ENCODE data around the gene BZW2. TPM values are rescaled to one million over a fixed set of nuclear protein-coding genes. Genes with fewer than 3 reads are reported as not detected.
A peak's percentile ranks its signal among the peaks of the same experiment; 100 is the strongest.
"Not testable (repeated sequence)": the region's sequence is repeated elsewhere in the genome, so short reads cannot be mapped to it uniquely, and the experiment has no call there.

BZW2 gene
- total RNA-seq, 1 donor from 2014 or later: 84.9 TPM

DNA sequence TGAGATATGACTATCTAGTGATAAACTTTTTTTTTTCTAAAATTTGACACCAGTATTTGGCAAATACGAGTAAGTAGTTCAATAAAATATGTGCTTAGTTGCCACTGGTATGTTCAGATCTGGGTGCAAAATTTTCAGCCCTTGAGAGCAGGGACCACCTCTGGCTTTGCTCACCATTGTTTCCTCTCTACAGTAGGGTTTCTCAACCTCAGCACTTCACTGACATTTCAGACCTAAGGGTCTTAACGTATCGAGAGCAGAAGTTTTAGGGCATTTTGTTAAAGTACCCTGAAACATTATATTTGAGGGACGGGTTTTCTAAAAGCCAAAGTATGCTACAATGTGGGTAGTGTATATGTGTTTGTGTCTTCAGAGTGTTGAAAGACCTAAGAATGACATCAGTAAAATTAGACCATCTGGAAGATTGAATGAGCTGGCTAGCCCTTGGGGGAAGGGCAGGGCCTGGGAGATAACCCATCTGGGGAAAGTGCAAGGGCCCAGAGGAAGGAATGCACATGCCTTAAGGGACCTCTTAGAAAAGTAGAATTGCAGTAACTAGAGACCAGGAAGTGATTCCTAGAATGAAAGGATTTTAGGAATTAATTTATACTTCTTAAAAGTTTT is 11.8 kb downstream of the BZW2 start:
- no peaks in the 10 kb centered on the region for H3K27me3 Mint-ChIP-seq (ENCODE audit: low read depth, unreplicated experiment)
- H3K4me1 ChIP-seq (ENCODE audit: insufficient read depth, low read length): peaks cover 15% of the 10 kb centered on the region
- no peaks in the 10 kb centered on the region for H3K9me3 Mint-ChIP-seq (ENCODE audit: unreplicated experiment)
- peaks cover 99% of the 10 kb centered on the region for H3K79me2 ChIP-seq (ENCODE audit: insufficient read depth, low read length)
- no peak overlapping the region for H2AFZ ChIP-seq (ENCODE audit: low read depth, low read length)
- peaks cover 2% of the 10 kb centered on the region for H3K36me3 Mint-ChIP-seq (ENCODE audit: low read depth, unreplicated experiment)
- H3K9me3 ChIP-seq (ENCODE audit: insufficient read depth, low read depth, low read length): no peaks in the 10 kb centered on the region
- TF ChIP-seq, protein P1, sequence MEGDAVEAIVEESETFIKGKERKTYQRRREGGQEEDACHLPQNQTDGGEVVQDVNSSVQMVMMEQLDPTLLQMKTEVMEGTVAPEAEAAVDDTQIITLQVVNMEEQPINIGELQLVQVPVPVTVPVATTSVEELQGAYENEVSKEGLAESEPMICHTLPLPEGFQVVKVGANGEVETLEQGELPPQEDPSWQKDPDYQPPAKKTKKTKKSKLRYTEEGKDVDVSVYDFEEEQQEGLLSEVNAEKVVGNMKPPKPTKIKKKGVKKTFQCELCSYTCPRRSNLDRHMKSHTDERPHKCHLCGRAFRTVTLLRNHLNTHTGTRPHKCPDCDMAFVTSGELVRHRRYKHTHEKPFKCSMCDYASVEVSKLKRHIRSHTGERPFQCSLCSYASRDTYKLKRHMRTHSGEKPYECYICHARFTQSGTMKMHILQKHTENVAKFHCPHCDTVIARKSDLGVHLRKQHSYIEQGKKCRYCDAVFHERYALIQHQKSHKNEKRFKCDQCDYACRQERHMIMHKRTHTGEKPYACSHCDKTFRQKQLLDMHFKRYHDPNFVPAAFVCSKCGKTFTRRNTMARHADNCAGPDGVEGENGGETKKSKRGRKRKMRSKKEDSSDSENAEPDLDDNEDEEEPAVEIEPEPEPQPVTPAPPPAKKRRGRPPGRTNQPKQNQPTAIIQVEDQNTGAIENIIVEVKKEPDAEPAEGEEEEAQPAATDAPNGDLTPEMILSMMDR (IDR thresholded peaks at IDR 0.05; ENCODE audit: insufficient read depth, low read depth, low read length): peak; percentile 14
- no peak for TF ChIP-seq EZH2 (IDR thresholded peaks at IDR 0.05; ENCODE audit: insufficient read depth, low read length)
- peaks cover 29% of the 10 kb centered on the region for H3K4me1 Mint-ChIP-seq (ENCODE audit: low read depth, unreplicated experiment)
- H3K4me2 ChIP-seq (ENCODE audit: low read length): peak overlapping the region; percentile 40
- H4K20me1 ChIP-seq (ENCODE audit: insufficient read depth, low read length): peaks cover 41% of the 10 kb centered on the region
- peak overlapping the region; percentile 74 for H3K4me3 Mint-ChIP-seq (ENCODE audit: unreplicated experiment)
- peak overlapping the region; percentile 93 for H3K27ac Mint-ChIP-seq (ENCODE audit: unreplicated experiment)
- no peak overlapping the region for H3K4me3 ChIP-seq (ENCODE audit: insufficient read depth, low read depth, low read length)
- H3K27ac ChIP-seq (ENCODE audit: low read depth, low read length): peak overlapping the region; percentile 39
- no peak overlapping the region for H3K9ac ChIP-seq (ENCODE audit: low read length)
- H3K36me3 ChIP-seq (ENCODE audit: insufficient read depth, low read length): no peaks in the 10 kb centered on the region
- FAIRE-seq: peak; percentile 47
- no peaks in the 10 kb centered on the region for H3K27me3 ChIP-seq (ENCODE audit: insufficient read depth, low read length)
- peak; percentile 76 for DNase-seq (ENCODE audit: low read depth)

DNA sequence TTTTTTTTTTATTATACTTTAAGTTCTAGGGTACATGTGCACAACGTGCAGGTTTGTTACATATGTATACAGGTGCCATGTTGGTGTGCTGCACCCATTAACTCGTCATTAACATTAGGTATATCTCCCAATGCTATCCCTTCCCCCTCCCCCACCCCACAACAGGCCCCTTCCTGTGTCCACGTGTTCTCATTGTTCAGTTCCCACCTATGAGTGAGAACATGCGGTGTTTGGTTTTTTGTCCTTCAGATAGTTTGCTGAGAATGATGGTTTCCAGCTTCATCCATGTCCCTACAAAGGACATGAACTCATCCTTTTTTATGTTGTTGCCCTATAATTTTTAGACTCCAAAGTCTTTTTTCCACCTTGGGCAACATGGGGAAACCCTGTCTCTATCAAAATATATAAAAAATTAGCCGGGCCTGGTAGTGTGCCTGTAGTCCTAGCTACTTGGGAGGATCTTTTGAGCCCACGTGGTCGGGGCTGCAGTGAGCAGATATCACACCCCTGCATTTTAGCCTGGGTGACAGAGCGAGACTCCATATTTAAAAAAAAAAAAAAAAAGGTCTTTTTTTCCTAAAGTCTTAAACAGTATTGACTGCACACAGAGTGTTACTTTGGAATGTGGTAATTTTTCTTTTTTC is 14.0 kb downstream of the BZW2 start:
- FAIRE-seq; H3K36me3 ChIP-seq (ENCODE audit: insufficient read depth, low read length); H2AFZ ChIP-seq (ENCODE audit: low read depth, low read length); H3K36me3 Mint-ChIP-seq (ENCODE audit: low read depth, unreplicated experiment); H3K27me3 Mint-ChIP-seq (ENCODE audit: low read depth, unreplicated experiment); H3K4me2 ChIP-seq (ENCODE audit: low read length); H3K9me3 ChIP-seq (ENCODE audit: insufficient read depth, low read depth, low read length); H3K9me3 Mint-ChIP-seq (ENCODE audit: unreplicated experiment); H3K4me3 ChIP-seq (ENCODE audit: insufficient read depth, low read depth, low read length); H3K4me3 Mint-ChIP-seq (ENCODE audit: unreplicated experiment); DNase-seq (ENCODE audit: low read depth); H3K9ac ChIP-seq (ENCODE audit: low read length); H3K27me3 ChIP-seq (ENCODE audit: insufficient read depth, low read length); H3K27ac ChIP-seq (ENCODE audit: low read depth, low read length); H3K27ac Mint-ChIP-seq (ENCODE audit: unreplicated experiment): not testable (repeated sequence)
- H3K4me1 Mint-ChIP-seq (ENCODE audit: low read depth, unreplicated experiment): peaks cover 29% of the 10 kb centered on the region
- H3K4me1 ChIP-seq (ENCODE audit: insufficient read depth, low read length): peaks cover 15% of the 10 kb centered on the region
- peaks cover 99% of the 10 kb centered on the region for H3K79me2 ChIP-seq (ENCODE audit: insufficient read depth, low read length)
- H4K20me1 ChIP-seq (ENCODE audit: insufficient read depth, low read length): peaks cover 32% of the 10 kb centered on the region

DNA sequence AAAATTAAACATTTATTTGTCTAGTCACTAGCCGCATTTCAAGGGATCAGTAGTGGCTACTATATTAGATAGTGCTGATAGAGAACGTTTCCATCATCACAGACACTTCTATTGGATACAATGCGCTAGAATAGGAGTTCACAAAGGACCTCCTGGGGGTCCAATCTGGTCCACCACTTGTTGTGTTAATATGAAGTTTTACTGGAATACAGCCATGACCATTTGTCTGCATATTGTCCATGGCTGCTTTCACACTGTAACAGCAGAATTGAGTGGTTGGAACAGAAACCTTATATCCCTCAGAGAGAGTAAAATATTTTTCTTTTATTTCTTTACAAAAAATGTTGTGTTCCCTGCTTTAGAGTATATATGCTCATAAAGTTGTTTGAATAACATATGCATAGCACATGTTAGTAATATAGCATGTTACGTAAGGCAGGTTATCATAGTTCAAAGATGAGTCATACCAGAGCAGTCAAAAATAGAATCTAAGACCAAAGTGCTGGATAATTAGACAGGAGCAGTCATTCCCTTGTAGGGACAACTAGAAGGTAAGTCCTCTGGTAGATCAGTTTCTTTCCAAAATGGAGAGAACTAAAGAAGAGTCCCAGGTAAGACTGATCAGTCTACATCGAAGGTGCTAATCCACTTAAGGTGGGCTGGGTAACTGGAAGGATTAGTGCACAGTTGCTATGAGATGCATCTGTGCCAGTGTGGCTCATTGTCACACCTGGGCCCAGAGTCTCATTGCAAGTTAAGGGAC is 14.9 kb downstream of the BZW2 start:
- TF ChIP-seq EZH2 (IDR thresholded peaks at IDR 0.05; ENCODE audit: insufficient read depth, low read length): no peak
- TF ChIP-seq, protein P1 (IDR thresholded peaks at IDR 0.05; ENCODE audit: insufficient read depth, low read depth, low read length): no peak
- H3K79me2 ChIP-seq (ENCODE audit: insufficient read depth, low read length): peaks cover 97% of the 10 kb centered on the region
- H3K36me3 Mint-ChIP-seq (ENCODE audit: low read depth, unreplicated experiment): peaks cover 1% of the 10 kb centered on the region
- peaks cover 15% of the 10 kb centered on the region for H3K4me1 ChIP-seq (ENCODE audit: insufficient read depth, low read length)
- peak overlapping the region; percentile 69 for H3K4me2 ChIP-seq (ENCODE audit: low read length)
- no peak overlapping the region for H3K4me3 ChIP-seq (ENCODE audit: insufficient read depth, low read depth, low read length)
- H3K27me3 ChIP-seq (ENCODE audit: insufficient read depth, low read length): no peaks in the 10 kb centered on the region
- no peak overlapping the region for H3K9ac ChIP-seq (ENCODE audit: low read length)
- peaks cover 28% of the 10 kb centered on the region for H4K20me1 ChIP-seq (ENCODE audit: insufficient read depth, low read length)
- H3K36me3 ChIP-seq (ENCODE audit: insufficient read depth, low read length): peaks cover 2% of the 10 kb centered on the region
- no peaks in the 10 kb centered on the region for H3K27me3 Mint-ChIP-seq (ENCODE audit: low read depth, unreplicated experiment)
- FAIRE-seq (peak; percentile 75), DNase-seq (ENCODE audit: low read depth) (peak; percentile 71)
- H3K4me3 Mint-ChIP-seq (ENCODE audit: unreplicated experiment): peak overlapping the region; percentile 42
- H3K4me1 Mint-ChIP-seq (ENCODE audit: low read depth, unreplicated experiment): peaks cover 27% of the 10 kb centered on the region
- H3K27ac ChIP-seq (ENCODE audit: low read depth, low read length): peak overlapping the region; percentile 43
- H3K9me3 Mint-ChIP-seq (ENCODE audit: unreplicated experiment): no peaks in the 10 kb centered on the region
- H3K9me3 ChIP-seq (ENCODE audit: insufficient read depth, low read depth, low read length): no peaks in the 10 kb centered on the region
- H3K27ac Mint-ChIP-seq (ENCODE audit: unreplicated experiment): peak overlapping the region; percentile 23
- no peak overlapping the region for H2AFZ ChIP-seq (ENCODE audit: low read depth, low read length)
